Muscle of back (tissue), 11 donors: ENCODE data around the gene CD1E. TPM values are rescaled to one million over a fixed set of nuclear protein-coding genes. Genes with fewer than 3 reads are reported as not detected.
A peak's percentile ranks its signal among the peaks of the same experiment; 100 is the strongest.
"Not testable (repeated sequence)": the region's sequence is repeated elsewhere in the genome, so short reads cannot be mapped to it uniquely, and the experiment has no call there.

Experiments used
- DNase-seq, 3 donors: peaks; one replicate each; pipeline versions ENCODE4 v3.0.0 to v3.0.0-alpha.2; 2013
- polyA plus RNA-seq, 10 donors: library from polyadenylated mRNA; unstranded; fragments of 120-200 nt; gene quantifications; one replicate each; pipeline ENCODE4 v1.2.1, GENCODE V29; 2013; ENCODE audit not compliant: insufficient read length in 10 of 10

Gene CD1E
- polyA plus RNA-seq, 10 donors, result 0.23 to 0.63 (median 0.33) TPM; not detected in 5

GRCh38 chr1:158362482-158362881 lies 8.8 kb downstream of the CD1E start:
- DNase-seq, result no peak

DNA sequence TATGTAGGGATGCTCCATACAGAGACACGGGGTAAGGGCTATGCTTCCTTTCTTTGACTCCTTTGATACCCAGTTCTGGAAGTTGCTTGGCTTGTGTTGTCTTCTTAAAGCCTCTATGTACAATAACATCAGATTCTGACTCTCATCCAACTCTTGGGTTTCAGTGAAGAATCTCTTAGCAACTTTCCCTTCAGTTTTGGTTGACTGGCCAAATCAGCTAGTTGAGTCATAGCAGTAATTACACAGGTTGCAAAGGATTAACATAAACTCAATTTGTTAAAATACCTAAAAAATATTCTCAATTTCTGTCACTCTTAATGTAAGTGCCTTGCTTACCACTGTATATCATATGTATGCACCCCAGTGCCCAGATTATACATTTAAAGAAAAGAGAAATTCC lies 9.2 kb downstream of the CD1E start:
- DNase-seq, result no peak

- DNase-seq, result no peak
Measured at GRCh38 chr1:158366783-158367182, 13.1 kb downstream of the CD1E start.

GRCh38 chr1:158371188-158371953 lies 17.7 kb downstream of the CD1E start:
- DNase-seq, result no peak

- DNase-seq, result not testable (repeated sequence)
Measured at GRCh38 chr1:158374101-158374500, 20.4 kb downstream of the CD1E start.

- DNase-seq, result no peak
Measured at GRCh38 chr1:158374860-158375259, 21.2 kb downstream of the CD1E start.

- DNase-seq, result no peak
Measured at GRCh38 chr1:158390331-158390730, 36.6 kb downstream of the CD1E start.

DNA sequence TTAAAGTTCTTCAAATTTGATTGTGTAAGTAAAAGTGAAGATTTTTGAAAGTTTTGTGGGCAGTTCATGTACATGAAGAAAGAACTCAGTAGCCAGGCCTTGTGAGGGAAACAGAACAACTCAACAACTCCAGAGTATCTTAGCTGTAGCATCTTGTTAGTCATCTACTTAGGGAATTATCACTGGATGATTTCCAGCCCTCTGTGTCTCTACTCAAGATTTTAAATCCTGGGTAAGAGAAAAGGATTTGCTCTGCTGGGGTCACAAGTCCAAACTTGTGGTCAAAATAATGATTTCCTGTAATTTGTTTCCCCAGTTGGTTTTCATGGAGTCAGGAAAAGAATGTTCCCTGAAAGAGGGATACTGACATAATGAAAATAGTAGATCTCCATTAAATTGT lies 37.4 kb downstream of the CD1E start:
- peak; percentile 1 to 12 (median 2) for DNase-seq

- no peak for DNase-seq
Measured at GRCh38 chr1:158393476-158393875, 39.8 kb downstream of the CD1E start.

DNA sequence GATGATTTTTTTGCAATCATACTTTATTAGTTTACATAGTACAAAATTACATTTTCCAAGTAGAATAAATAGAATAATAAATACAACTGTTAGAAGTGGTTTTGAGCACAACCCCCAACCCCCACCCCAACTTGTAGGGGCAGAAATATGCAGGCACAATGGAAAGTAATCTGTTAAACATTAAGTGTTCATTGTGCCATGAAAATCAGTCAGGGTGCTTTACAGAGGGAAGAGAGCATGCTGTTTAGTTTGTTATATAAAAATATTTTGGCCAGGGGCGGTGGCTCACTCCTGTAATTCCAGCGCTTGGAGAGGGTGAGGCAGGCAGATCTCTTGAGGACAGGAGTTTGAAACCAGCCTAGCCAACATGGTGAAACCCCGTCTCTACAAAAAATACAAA lies 43.0 kb downstream of the CD1E start:
- no peak for DNase-seq

- no peak for DNase-seq
Measured at GRCh38 chr1:158398818-158399514, 45.3 kb downstream of the CD1E start, which contains the start of gene OR10T2. OR10T2 (minus strand) TSS chr1:158399466; CDS start chr1:158399466, 0 bp downstream.

DNA sequence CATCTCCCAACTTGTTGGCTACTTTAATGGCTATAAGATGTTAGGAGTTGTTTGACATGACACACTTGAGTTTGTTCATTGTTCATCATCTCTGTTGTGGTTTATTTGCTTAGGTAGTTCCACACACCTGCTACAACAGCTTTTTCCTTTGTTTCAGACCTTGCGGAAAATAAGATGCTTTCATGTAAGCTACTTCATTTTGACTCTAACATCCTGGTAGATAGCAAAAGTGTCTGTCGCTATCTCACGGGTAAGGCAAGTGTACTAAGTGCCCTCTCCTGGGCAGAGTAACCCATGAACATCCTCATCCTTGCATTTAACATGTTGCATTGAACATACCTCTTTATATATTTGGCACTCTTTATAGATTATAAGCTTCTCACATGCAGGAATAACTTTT lies 47.2 kb downstream of the CD1E start:
- DNase-seq, result no peak

- DNase-seq, result no peak
Measured at GRCh38 chr1:158407092-158407491, 53.4 kb downstream of the CD1E start.

Other genes with a start within 250 kb of the CD1E start
- gene CD1D, start 173.0 kb upstream of the CD1E start, polyA plus RNA-seq, result 1 to 10 TPM in 9 of 10 donors, under 1 TPM in 1; 0.75 to 2.0 (median 1.6) TPM
- gene CD1A, start 99.5 kb upstream of the CD1E start, polyA plus RNA-seq, result under 1 TPM in 2 of 10 donors, not detected in 8; 0.08 to 0.16 TPM
- gene CD1C, start 64.0 kb upstream of the CD1E start, polyA plus RNA-seq, result 1 to 10 TPM in 7 of 10 donors, under 1 TPM in 3; 0.47 to 1.6 (median 1.2) TPM
- gene CD1B, start 22.4 kb upstream of the CD1E start, polyA plus RNA-seq, result under 1 TPM in 1 of 10 donors, not detected in 9; 0.12 TPM
- not detected for gene OR10T2, start 45.6 kb downstream of the CD1E start, polyA plus RNA-seq
- gene OR10K2, start 72.3 kb downstream of the CD1E start, polyA plus RNA-seq, result not detected
- gene OR10K1, start 107.9 kb downstream of the CD1E start, polyA plus RNA-seq, result not detected
- not detected for gene OR10R2, start 118.3 kb downstream of the CD1E start, polyA plus RNA-seq
- gene OR6Y1, start 200.5 kb downstream of the CD1E start, polyA plus RNA-seq, result not detected
- gene OR6P1, start 216.7 kb downstream of the CD1E start, polyA plus RNA-seq, result not detected
- gene OR10X1, start 226.0 kb downstream of the CD1E start, polyA plus RNA-seq, result not detected